Loucy (cell line): ENCODE results near the gene SV2B.
A peak's percentile ranks its signal among the peaks of the same experiment; 100 is the strongest.

ENCODE experiments used
- H2AFZ ChIP-seq: fragments of 200-600 bp; sonication (generic); 2 replicates; pipeline ENCODE4 v1.6.0; 2016; ENCODE audit warnings: antibody characterized with exemption, mild to moderate bottlenecking, low read length, moderate library complexity
- H3F3A ChIP-seq: fragments of 200-600 bp; 2 replicates; pipeline ENCODE4 v1.6.0; 2016; ENCODE audit warnings: antibody characterized with exemption, low read depth, mild to moderate bottlenecking
- H3K27me3 ChIP-seq: fragments of 200-600 bp; sonication (generic); 2 replicates; pipeline ENCODE4 v1.6.1; 2014; ENCODE audit warnings: low read length, mild to moderate bottlenecking; ENCODE audit not compliant: insufficient read depth, poor library complexity, severe bottlenecking
- H3K36me3 ChIP-seq: fragments of 200-600 bp; sonication (generic); 2 replicates; pipeline ENCODE4 v1.6.1; 2016; ENCODE audit warnings: low read length; ENCODE audit not compliant: insufficient read depth
- H3K4me1 ChIP-seq: fragments of 200-600 bp; sonication (generic); 2 replicates; pipeline ENCODE4 v1.5.1; 2014; ENCODE audit warnings: low read length, mild to moderate bottlenecking; ENCODE audit not compliant: insufficient read depth, poor library complexity, severe bottlenecking
- H3K4me2 ChIP-seq: fragments of 200-600 bp; sonication (generic); 2 replicates; pipeline ENCODE4 v1.6.0; 2014; ENCODE audit warnings: antibody characterized with exemption, low read length, low read depth, mild to moderate bottlenecking; ENCODE audit not compliant: poor library complexity, severe bottlenecking
- H3K4me3 ChIP-seq: fragments of 200-600 bp; sonication (generic); 2 replicates; pipeline ENCODE4 v1.5.1; 2014; ENCODE audit warnings: low read length, mild to moderate bottlenecking, mixed read lengths; ENCODE audit not compliant: poor library complexity, severe bottlenecking
- H3K79me2 ChIP-seq: fragments of 200-600 bp; sonication (generic); 2 replicates; pipeline ENCODE4 v1.6.1; 2014; ENCODE audit warnings: low read length; ENCODE audit not compliant: insufficient read depth
- H3K9ac ChIP-seq: fragments of 200-600 bp; sonication (generic); 2 replicates; pipeline ENCODE4 v1.6.0; 2014; ENCODE audit warnings: mild to moderate bottlenecking, low read depth, low read length, moderate library complexity; ENCODE audit not compliant: poor library complexity, severe bottlenecking
- H3K9me2 ChIP-seq: fragments of 200-600 bp; sonication (generic); replicated peaks from 2 replicates; pipeline ENCODE4 v1.6.1; 2016; ENCODE audit warnings: low read depth, low read length, mixed read lengths
- H3K9me3 ChIP-seq: fragments of 200-600 bp; sonication (generic); 2 replicates; pipeline ENCODE4 v1.6.1; 2014; ENCODE audit warnings: mild to moderate bottlenecking, antibody characterized with exemption, low read length, low read depth; ENCODE audit not compliant: insufficient read depth
- H4K20me1 ChIP-seq: fragments of 200-600 bp; sonication (generic); 2 replicates; pipeline ENCODE4 v1.6.0; 2014; ENCODE audit warnings: antibody characterized with exemption, low read length, mild to moderate bottlenecking; ENCODE audit not compliant: insufficient read depth, poor library complexity, severe bottlenecking
- EZH2phosphoT487 ChIP-seq: fragments of 200-600 bp; IDR thresholded peaks from 2 replicates; pipeline ENCODE4 v1.6.1; 2018; ENCODE audit warnings: antibody characterized with exemption, mild to moderate bottlenecking, moderate library complexity, borderline replicate concordance
- TF ChIP-seq, protein P1 (sequence below): fragments of 200-600 bp; sonication (generic); conservative IDR thresholded peaks from 2 replicates; pipeline ENCODE4 v1.5.1; 2014; ENCODE audit warnings: mild to moderate bottlenecking, antibody characterized with exemption, low read length

SV2B gene

GRCh38 chr15:91222052-91222451 is 122.0 kb downstream of the SV2B start:
- TF ChIP-seq, protein P1, sequence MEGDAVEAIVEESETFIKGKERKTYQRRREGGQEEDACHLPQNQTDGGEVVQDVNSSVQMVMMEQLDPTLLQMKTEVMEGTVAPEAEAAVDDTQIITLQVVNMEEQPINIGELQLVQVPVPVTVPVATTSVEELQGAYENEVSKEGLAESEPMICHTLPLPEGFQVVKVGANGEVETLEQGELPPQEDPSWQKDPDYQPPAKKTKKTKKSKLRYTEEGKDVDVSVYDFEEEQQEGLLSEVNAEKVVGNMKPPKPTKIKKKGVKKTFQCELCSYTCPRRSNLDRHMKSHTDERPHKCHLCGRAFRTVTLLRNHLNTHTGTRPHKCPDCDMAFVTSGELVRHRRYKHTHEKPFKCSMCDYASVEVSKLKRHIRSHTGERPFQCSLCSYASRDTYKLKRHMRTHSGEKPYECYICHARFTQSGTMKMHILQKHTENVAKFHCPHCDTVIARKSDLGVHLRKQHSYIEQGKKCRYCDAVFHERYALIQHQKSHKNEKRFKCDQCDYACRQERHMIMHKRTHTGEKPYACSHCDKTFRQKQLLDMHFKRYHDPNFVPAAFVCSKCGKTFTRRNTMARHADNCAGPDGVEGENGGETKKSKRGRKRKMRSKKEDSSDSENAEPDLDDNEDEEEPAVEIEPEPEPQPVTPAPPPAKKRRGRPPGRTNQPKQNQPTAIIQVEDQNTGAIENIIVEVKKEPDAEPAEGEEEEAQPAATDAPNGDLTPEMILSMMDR, result no peak
- TF ChIP-seq EZH2phosphoT487, result no peak
- Histone ChIP-seq H2AFZ (no peak overlapping the region), H3K27me3 (no peaks in the 10 kb centered on the region), H3K9me2 (no peaks in the 10 kb centered on the region), H3K4me2 (no peak overlapping the region), H3K36me3 (no peaks in the 10 kb centered on the region), H3K9ac (no peak overlapping the region), H3K4me1 (no peaks in the 10 kb centered on the region), H3K4me3 (no peak overlapping the region), H3K79me2 (no peaks in the 10 kb centered on the region), H3F3A (no peaks in the 10 kb centered on the region), H4K20me1 (no peaks in the 10 kb centered on the region), H3K9me3 (no peaks in the 10 kb centered on the region)

GRCh38 chr15:91223863-91224262 is 123.8 kb downstream of the SV2B start:
- Histone ChIP-seq H2AFZ (no peak overlapping the region), H3K9me2 (no peaks in the 10 kb centered on the region), H3K4me1 (no peaks in the 10 kb centered on the region), H3K9me3 (no peaks in the 10 kb centered on the region), H3K9ac (no peak overlapping the region), H3K27me3 (no peaks in the 10 kb centered on the region), H4K20me1 (no peaks in the 10 kb centered on the region), H3F3A (no peaks in the 10 kb centered on the region), H3K4me3 (no peak overlapping the region), H3K79me2 (no peaks in the 10 kb centered on the region), H3K4me2 (no peak overlapping the region), H3K36me3 (no peaks in the 10 kb centered on the region)
- TF ChIP-seq, protein P1, result no peak
- no peak for TF ChIP-seq EZH2phosphoT487

DNA sequence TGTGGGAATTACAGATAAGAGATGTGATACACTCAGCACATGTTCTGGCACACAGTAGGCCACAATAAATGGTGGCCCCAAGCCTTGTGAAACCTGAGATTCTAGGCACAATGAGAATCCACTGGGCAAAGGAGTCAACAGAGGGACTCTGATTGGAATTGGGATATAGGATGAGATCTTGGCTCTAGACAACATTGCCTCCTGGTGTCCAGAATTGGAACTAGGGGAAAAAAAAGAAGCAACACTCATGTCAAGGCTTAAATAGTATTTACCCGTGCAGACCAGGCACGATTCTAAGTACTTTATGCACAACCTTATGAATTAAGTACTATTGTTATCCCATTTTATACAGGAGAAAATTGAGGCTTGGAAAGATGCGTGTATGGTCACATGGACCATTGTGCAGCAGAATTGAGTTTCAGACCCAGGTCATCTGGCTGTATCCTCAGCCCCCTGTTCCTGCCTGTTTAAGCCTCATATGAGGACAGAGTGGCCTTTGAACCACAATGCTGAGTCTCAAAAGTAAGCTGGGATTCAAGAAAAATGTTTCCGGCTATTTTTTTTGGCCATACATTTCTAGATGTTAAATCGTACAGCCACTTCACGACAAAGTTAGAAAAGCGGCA is 124.8 kb downstream of the SV2B start:
- Histone ChIP-seq H4K20me1 (no peaks in the 10 kb centered on the region), H3K79me2 (no peaks in the 10 kb centered on the region), H3F3A (no peaks in the 10 kb centered on the region), H3K9ac (no peak overlapping the region), H3K9me3 (no peaks in the 10 kb centered on the region), H3K9me2 (no peaks in the 10 kb centered on the region), H3K36me3 (no peaks in the 10 kb centered on the region), H3K4me2 (no peak overlapping the region), H3K27me3 (no peaks in the 10 kb centered on the region), H2AFZ (no peak overlapping the region), H3K4me3 (no peak overlapping the region), H3K4me1 (no peaks in the 10 kb centered on the region)
- TF ChIP-seq EZH2phosphoT487, result no peak
- TF ChIP-seq, protein P1, result peak; percentile 85
